KOPT-K1 (cell line): Measurements from ENCODE around the gene MSX2.

ENCODE experiments used
- H3K27ac ChIP-seq: fragments of 200-600 bp; sonication (generic); 2 replicates; pipeline ENCODE4 v1.5.1; 2016; ENCODE audit warnings: antibody characterized with exemption, mild to moderate bottlenecking, low read depth, low read length; ENCODE audit not compliant: poor library complexity, severe bottlenecking
- H3K36me3 ChIP-seq: fragments of 200-600 bp; sonication (generic); 2 replicates; pipeline ENCODE4 v1.5.1; 2017; ENCODE audit warnings: antibody characterized with exemption, mild to moderate bottlenecking, low read length, moderate library complexity; ENCODE audit not compliant: insufficient read depth
- H3K9me3 ChIP-seq: fragments of 200-600 bp; sonication (generic); 2 replicates; pipeline ENCODE4 v1.5.1; 2017; ENCODE audit warnings: antibody characterized with exemption, low read length, mild to moderate bottlenecking; ENCODE audit not compliant: insufficient read depth, poor library complexity, severe bottlenecking

Gene MSX2

DNA sequence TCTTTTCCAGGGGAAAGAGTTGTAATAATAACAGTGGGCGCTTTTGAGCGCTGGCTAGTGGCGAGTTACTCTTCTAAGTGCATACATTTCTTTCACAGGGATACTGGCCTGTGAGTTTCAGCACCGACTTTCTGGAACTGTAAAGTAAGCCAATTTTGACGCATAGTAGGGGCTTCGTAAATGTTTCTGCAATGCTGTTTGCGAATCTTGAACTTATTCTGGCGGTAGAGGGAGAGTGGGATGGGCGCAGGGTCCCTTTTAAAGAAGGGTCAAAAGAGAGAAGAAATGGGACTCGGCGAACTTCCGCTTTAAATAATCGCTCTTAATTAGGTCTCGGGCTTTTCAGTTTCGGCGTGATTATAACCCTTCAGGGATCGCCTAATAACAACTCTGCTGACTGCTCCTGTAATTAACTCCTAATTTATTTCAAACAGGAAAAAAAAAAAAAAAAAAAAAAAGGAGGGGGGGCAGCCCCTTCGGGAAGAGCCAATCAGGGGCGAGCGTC lies 351 bp upstream of the MSX2 start:
- H3K9me3 ChIP-seq: peaks cover 23% of the 10 kb centered on the region
- H3K27ac ChIP-seq: no peak overlapping the region
- H3K36me3 ChIP-seq: no peaks in the 10 kb centered on the region

DNA sequence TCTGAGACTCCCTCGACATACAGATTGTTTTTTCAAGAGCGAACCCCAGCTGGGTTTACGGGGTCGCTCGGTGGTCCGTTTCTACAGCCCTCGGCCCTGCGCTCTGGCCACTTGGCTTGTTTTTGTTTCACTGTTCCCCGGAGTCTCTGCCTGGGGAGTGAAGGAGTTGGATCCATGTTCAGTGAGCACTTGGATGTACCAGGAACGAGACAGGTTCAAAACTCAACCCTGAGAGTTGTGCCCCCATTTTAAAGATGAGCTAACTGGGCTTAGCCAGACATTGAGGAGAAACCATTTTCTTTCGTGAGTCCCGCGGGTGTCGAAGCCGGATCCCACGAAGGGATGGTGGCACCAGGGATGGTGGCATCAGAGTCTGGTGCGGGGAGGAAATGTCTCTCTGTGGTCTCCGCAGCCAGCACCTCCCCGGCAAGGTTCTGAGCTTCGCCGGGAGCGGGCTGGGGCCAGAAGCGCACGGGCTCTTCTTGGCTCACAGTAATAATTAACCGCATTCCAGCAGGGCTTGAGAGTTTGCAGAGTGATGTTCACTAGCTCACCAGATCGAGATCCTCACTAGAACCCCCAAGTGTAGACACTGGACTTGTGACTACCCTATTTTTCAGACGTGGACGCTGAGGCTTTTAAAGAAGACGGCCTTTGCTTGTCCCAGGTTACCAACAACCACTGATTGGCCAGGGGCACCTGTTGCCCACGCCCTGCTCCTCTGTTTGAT lies 1.0 kb downstream of the MSX2 start:
- Histone ChIP-seq H3K36me3 (no peaks in the 10 kb centered on the region), H3K27ac (no peak overlapping the region), H3K9me3 (peaks cover 22% of the 10 kb centered on the region)

DNA sequence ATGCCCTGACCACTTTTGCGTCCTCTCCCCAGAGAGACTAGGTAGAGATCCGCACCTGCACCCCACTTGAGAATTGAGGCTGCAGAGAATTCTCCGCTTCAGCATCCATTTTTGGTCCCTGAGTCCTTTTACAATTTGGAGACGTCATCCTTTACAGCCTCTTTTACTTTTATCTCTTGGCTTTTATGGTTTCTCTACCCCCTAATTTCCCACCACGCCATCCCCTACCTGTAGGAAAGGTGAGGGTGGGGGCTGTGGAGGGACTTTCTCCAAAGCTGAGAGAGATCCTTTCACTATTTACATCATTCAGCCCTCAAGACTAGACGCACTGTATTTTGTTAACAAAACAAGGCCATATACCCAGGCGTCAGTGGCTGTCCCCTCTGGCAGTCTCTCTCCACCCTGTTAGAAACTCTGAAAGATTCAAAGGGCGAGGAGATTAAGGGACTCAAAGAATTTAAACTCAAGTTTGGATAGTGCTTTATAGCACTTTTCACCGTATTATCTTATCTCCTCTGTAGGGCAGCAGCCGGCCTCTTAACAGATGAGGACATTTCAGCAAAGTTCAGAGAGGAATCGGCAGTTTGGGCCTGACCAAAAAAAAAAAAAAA lies 1.7 kb downstream of the MSX2 start:
- Histone ChIP-seq H3K9me3 (peaks cover 15% of the 10 kb centered on the region), H3K36me3 (no peaks in the 10 kb centered on the region), H3K27ac (no peak overlapping the region)

DNA sequence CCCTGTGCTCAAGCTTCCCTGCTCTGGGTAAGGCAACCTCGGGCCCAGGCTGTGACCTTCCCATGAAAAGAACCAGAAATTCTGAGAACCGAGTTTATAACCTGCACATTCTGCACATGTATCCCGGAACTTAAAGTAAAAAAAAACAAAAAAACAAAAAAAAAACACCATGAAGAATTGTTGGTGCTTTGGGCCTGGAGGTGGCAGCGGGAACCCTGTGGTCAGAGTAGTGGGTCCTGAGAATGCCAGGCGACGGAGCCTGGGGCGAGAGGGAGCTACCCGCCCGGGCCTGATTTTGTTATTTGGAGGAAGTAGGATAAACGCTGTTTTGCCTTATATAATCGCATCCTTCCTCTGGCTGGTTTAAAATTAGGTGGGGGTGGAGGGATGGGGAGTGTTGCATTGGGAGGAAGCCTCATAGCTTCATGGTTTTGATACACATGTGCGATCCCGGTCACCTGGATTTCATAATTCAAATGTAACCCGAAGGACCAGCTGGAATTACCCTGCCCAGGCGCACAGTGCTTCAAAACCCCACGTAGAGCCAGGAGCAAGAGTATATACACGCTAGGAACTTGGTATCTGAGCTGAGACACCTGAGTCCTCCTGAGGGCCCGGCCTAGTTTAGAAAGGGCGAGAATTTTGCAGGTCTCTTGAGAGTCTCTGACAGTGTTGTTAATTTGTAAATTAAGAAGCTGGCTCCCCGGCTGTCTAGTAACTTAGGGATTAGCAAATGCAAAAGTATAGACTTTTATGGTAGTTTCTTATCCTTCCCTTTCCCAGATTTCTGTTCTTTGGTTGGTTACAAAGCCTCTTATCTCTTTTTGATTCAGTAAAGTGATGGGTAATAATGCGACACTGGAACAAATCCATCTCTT lies 2.8 kb downstream of the MSX2 start:
- H3K27ac ChIP-seq: no peak overlapping the region
- H3K9me3 ChIP-seq: peaks cover 8% of the 10 kb centered on the region
- no peaks in the 10 kb centered on the region for H3K36me3 ChIP-seq

DNA sequence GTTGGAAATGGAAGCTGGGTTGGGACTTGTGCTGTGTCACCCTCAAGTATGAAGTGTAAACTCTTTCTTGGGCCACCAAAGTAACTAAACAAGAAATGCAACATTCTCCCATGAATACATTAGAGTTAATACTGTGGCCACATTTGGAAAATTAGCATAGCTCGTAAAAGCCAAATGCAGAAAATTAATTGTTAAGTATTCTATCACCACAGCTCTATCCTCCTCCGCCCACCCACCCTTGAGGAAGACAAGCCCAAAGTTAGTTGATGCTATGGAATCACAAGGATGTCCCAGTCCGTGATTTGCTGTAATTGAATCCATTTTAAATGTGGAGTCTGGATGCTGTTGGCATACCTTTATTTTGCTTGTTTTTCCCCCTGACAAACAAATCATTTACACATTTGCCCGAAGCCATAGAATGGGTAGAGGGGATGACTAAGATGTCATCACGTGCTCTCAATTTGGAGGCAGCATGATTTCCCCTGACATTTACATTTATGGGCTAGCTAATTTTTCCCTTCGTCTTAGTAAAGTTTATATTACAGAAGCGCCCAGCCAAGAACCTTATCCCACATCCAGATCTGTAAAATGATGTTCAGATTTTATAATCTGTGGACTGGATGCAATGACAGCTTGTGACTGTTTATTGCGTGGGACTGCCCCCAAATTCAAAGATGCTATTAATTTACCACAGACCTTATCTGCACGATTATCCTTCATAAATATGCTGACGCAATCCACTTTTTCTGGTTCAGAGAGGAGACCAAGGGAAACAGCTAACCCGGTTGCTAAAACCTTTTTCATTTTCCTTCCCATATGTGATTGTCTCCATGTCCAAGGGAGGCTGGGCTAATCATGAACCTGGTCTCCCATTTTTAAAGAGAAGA lies 3.7 kb downstream of the MSX2 start:
- no peaks in the 10 kb centered on the region for H3K36me3 ChIP-seq
- H3K27ac ChIP-seq: no peak overlapping the region

DNA sequence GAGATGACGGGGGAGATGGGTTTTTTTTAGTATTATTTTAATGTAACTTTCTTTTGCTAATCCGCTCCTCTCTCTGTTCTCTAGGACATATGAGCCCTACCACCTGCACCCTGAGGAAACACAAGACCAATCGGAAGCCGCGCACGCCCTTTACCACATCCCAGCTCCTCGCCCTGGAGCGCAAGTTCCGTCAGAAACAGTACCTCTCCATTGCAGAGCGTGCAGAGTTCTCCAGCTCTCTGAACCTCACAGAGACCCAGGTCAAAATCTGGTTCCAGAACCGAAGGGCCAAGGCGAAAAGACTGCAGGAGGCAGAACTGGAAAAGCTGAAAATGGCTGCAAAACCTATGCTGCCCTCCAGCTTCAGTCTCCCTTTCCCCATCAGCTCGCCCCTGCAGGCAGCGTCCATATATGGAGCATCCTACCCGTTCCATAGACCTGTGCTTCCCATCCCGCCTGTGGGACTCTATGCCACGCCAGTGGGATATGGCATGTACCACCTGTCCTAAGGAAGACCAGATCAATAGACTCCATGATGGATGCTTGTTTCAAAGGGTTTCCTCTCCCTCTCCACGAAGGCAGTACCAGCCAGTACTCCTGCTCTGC lies 4.8 kb downstream of the MSX2 start:
- no peaks in the 10 kb centered on the region for H3K9me3 ChIP-seq
- no peak overlapping the region for H3K27ac ChIP-seq
- no peaks in the 10 kb centered on the region for H3K36me3 ChIP-seq

More for the DNA sequence above, 3.7 kb downstream of the MSX2 start:
- H3K9me3 ChIP-seq: peaks cover 6% of the 10 kb centered on the region

DNA sequence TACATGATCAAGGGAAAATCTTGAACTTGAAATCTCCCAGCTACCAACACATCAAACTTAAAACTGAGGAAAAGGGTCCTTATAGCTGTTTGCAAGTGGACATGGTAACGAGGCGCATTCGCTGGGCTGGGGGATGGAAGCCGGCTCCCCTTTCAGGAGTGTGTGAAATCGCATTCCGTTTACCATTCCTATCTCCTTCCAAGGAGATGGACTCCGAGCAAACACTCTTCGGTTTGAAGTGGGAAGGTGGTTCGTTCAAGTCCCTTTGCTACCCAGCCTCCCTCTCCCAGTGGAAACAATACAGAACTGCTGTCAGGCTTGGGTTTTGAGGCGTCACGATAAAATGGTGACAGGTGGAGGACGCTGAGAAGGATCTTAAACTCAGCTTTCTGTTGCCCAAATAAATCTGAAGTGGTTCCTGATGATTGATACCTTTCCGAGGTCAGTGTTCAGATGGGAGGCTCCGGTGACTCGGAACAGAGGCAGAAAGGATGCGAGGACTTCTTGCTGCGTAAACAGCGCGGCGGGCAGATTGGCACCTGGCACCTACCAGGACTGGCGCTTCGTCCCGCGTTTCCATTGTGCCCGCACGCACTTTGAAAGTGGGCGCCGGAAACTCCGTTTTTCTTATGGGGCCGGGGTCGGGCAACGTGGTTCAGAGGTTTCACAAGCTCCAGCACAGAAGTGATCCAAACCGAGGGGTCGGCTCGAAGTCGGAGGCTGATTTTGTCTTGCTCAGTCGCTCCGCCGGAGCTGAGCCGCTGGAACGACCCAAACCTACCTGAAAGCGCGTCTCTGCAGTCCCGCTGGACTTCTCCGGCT lies 7.0 kb downstream of the MSX2 start:
- no peaks in the 10 kb centered on the region for H3K9me3 ChIP-seq
- no peaks in the 10 kb centered on the region for H3K36me3 ChIP-seq
- no peak overlapping the region for H3K27ac ChIP-seq

DNA sequence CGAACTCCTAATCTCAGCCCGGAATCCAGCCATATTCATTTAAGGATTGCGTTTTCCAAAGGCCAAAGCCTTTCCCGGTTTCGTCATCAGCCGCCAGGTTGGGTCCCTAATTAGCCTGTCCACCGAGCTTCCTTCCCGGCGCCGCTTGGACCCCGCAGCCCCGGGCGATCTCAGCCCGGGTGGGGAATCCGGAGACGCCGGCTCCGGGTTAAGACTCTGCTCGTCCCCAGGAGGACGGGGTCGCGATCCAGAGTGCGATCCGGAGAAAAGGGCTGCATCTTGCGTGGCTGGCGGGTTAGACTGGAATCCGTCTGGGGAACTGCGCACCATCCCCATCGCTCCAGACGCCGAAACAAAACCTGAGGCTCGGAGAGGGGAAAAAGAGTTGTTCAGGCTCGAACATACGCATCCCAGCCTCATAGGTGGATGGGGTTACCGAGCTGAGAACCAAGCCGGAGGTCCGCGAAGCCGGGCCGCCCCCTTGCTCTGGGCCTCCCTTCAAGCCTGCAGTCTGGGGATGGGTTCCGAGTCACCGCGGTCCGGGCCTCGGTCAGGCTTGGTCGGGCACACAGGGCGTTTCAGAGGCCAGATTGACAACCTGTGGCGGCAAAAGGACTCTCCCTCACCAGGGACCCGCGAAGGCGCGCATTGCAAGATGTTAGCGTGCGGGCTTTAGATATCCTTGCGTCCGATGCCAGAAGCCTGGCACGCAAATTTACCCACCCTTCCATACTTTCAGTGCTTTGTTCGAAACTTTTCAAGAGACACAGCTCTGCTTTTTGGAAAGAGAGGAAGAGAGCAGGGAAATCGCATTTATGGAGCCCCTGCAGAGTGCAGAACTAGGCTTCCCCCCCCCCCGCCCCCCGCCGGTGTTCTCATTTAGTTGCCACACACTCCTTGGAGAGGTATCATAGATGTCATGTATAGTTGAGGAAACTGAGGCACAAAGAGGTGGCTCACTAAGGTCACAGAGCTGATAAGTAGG lies 7.9 kb downstream of the MSX2 start:
- H3K9me3 ChIP-seq: no peaks in the 10 kb centered on the region
- no peaks in the 10 kb centered on the region for H3K36me3 ChIP-seq
- H3K27ac ChIP-seq: no peak overlapping the region

DNA sequence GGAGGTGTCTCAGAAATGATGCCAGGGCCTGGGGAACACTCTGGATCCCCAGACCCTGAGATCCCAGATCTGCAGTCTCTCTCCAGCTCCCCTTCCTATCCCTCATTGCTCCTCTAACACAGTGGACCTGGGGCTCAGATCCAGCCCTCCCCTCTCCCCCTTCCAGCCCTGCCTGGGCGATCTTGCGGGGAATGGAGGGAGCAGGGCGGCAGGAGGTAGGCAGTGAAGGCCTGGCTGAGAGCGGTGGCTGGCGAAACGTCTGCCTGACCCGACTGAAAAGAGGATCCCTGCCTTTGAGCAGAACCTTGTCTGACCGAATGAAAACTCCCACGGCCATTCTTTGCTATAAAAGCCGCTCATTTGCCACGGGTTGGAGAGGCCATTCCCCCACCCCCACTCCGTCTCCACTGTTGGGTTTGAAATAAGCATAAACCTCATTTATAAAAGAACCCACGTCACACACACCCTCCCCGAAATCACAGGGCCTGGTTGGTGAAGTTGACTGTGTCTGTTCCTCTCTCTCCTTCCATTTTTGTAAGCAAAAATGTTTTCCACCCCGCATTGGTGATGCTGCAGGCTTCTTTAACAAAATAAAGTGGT lies 8.8 kb downstream of the MSX2 start:
- Histone ChIP-seq H3K36me3 (no peaks in the 10 kb centered on the region), H3K9me3 (no peaks in the 10 kb centered on the region)

DNA sequence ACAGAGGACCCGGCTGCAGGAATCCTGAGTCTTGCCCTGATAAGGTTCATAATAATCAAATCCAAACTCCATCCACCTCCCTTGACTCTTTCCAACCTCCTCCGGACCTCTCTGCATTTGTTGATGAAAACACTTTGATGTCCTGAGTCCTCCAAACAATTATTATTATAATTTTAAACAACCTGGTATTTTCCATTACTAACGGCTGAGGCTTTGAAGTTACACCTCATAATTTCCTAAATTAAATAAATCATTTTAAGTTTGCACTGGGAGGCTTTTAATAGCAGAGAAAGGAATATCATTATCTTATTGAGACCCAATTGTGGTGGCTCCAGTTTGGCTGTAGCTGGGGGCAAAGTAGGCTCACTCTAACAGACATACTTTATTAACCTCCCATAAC lies 9.5 kb downstream of the MSX2 start:
- no peaks in the 10 kb centered on the region for H3K36me3 ChIP-seq
- H3K27ac ChIP-seq: no peak overlapping the region
- H3K9me3 ChIP-seq: no peaks in the 10 kb centered on the region

More for the DNA sequence above, 8.8 kb downstream of the MSX2 start:
- H3K27ac ChIP-seq: no peak overlapping the region

DNA sequence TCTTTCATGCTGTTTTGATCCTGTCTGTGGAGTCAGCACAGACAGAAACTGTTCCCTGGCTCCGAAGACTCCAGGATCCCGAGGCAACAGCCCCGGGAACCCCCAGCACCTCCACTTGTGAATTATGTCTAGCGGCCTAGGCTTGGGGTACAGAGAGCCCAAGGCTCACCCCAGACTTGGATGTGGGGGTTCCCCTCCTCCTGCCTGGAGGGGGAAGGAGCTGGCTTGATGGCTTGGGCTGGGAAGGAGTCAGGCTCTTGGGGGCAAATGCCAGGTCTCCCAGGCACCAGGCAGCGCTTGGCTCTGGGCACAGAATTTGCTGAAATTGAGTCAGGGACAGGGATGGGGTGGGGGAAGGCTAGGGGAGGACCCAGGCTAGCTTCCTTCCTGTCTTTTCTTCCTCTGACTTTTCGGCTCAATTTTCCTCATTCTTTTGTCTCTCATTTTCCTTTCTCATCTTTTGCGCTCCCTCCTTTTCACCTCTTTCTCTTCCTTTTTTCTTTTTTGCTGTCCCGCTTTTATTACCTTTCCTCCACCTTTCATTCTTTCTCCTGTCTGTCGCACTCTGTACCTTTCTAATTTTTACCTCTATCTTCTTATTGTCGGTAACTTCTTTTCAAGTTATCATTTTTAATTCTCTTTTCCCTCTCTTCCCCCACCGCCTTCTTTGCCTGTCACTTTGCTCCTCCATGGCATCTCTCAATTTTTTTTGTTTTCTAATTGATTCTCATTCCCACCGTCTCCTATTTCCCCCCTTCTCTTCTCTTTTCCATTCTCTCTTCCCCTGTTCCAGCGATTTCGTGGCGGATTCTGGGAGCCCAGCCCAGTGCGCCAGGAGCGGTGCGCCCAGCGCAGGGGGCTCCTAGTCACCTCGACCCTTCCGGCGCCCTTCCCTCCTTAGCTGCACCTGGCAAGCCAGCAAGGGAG lies 10.5 kb downstream of the MSX2 start:
- Histone ChIP-seq H3K36me3 (no peaks in the 10 kb centered on the region), H3K9me3 (no peaks in the 10 kb centered on the region), H3K27ac (no peak overlapping the region)
